GM23338 (cell line): ENCODE data around the gene KCNAB1. TPM values are rescaled to one million over a fixed set of nuclear protein-coding genes. Genes with fewer than 3 reads are reported as not detected.
A peak's percentile ranks its signal among the peaks of the same experiment; 100 is the strongest.

ENCODE experiments used
- ATAC-seq: fragments of 200-7000 bp; cut with Tn5 transposase; 3 replicates; pipeline ENCODE4 v1.9.1; 2020
- DNase-seq: peaks from one replicate; pipeline ENCODE4 v3.0.0-alpha.2; 2015; ENCODE audit warnings: low spot score
- H2AFZ ChIP-seq: fragments of 200-600 bp; sonication (generic); 2 replicates; pipeline ENCODE4 v1.8.0; 2016; ENCODE audit warnings: antibody characterized with exemption, mild to moderate bottlenecking, moderate library complexity
- H3F3A ChIP-seq: fragments of 200-600 bp; sonication (generic); replicated peaks from 2 replicates; pipeline ENCODE4 v1.8.0; 2017; ENCODE audit warnings: antibody characterized with exemption, mixed run types, low read depth
- H3K27ac ChIP-seq: fragments of 200-600 bp; sonication (generic); 2 replicates; pipeline ENCODE4 v1.6.1; 2016; ENCODE audit warnings: low read depth
- H3K27me3 ChIP-seq: fragments of 200-600 bp; sonication (generic); 2 replicates; pipeline ENCODE4 v1.8.0; 2016; ENCODE audit warnings: mild to moderate bottlenecking, mixed run types, moderate library complexity; ENCODE audit not compliant: insufficient read depth
- H3K36me3 ChIP-seq: fragments of 200-600 bp; sonication (generic); 2 replicates; pipeline ENCODE4 v1.8.0; 2016; ENCODE audit warnings: mild to moderate bottlenecking; ENCODE audit not compliant: insufficient read depth
- H3K4me1 ChIP-seq: fragments of 200-600 bp; sonication (generic); 2 replicates; pipeline ENCODE4 v1.8.0; 2016; ENCODE audit warnings: mild to moderate bottlenecking, moderate library complexity; ENCODE audit not compliant: insufficient read depth
- H3K4me2 ChIP-seq: fragments of 200-600 bp; sonication (generic); 2 replicates; pipeline ENCODE4 v1.7.1; 2017; ENCODE audit warnings: mixed run types
- H3K4me3 ChIP-seq: fragments of 200-600 bp; sonication (generic); 2 replicates; pipeline ENCODE4 v1.6.1; 2016; ENCODE audit warnings: mixed run types
- H3K79me2 ChIP-seq: fragments of 200-600 bp; sonication (generic); replicated peaks from 2 replicates; pipeline ENCODE4 v1.8.0; 2017; ENCODE audit warnings: mild to moderate bottlenecking; ENCODE audit not compliant: insufficient read depth
- H3K9me2 ChIP-seq: fragments of 200-600 bp; sonication (generic); 2 replicates; pipeline ENCODE4 v1.8.0; 2017; ENCODE audit not compliant: insufficient read depth
- H4K20me1 ChIP-seq: fragments of 200-600 bp; sonication (generic); replicated peaks from 2 replicates; pipeline ENCODE4 v1.8.0; 2017; ENCODE audit warnings: mild to moderate bottlenecking; ENCODE audit not compliant: insufficient read depth
- H3K27ac Mint-ChIP-seq: 2 replicates; pipeline ENCODE4 v1.8.0; 2020; ENCODE audit warnings: inconsistent platforms, mild to moderate bottlenecking, moderate library complexity, mixed read lengths
- H3K27me3 Mint-ChIP-seq: 3 replicates; pipeline ENCODE4 v1.8.0; 2022; ENCODE audit warnings: low read depth, mild to moderate bottlenecking, moderate library complexity, mixed read lengths, inconsistent platforms; ENCODE audit not compliant: insufficient read depth, poor library complexity
- H3K36me3 Mint-ChIP-seq: 3 replicates; pipeline ENCODE4 v1.8.0; 2021; ENCODE audit warnings: low read depth, mild to moderate bottlenecking, inconsistent platforms, moderate library complexity, mixed read lengths
- H3K4me1 Mint-ChIP-seq: 3 replicates; pipeline ENCODE4 v1.8.0; 2020; ENCODE audit warnings: mild to moderate bottlenecking, inconsistent platforms, mixed read lengths
- H3K4me3 Mint-ChIP-seq: 3 replicates; pipeline ENCODE4 v1.8.0; 2021; ENCODE audit warnings: moderate library complexity, mild to moderate bottlenecking, inconsistent platforms, mixed read lengths
- H3K9me3 Mint-ChIP-seq: 3 replicates; pipeline ENCODE4 v1.8.0; 2020; ENCODE audit warnings: moderate library complexity, mild to moderate bottlenecking, inconsistent platforms, mixed read lengths
- CREB1 ChIP-seq: fragments of 250-450 bp; sonication (Bioruptor Pico); IDR thresholded peaks from 2 replicates; pipeline ENCODE4 v1.5.0; 2020; ENCODE audit warnings: low read depth, mild to moderate bottlenecking, moderate library complexity
- EZH2phosphoT487 ChIP-seq: fragments of 200-600 bp; sonication (generic); IDR thresholded peaks from one replicate; pipeline ENCODE4 v1.8.1; 2018; ENCODE audit warnings: antibody characterized with exemption; ENCODE audit not compliant: unreplicated experiment
- ZNF114 ChIP-seq: fragments of 250-450 bp; sonication (Bioruptor Pico); IDR thresholded peaks from 2 replicates; pipeline ENCODE4 v1.5.0; 2020; ENCODE audit warnings: mild to moderate bottlenecking, moderate library complexity
- ZNF331 ChIP-seq: fragments of 250-450 bp; sonication (Bioruptor Pico); IDR thresholded peaks from 2 replicates; pipeline ENCODE4 v1.5.0; 2020; ENCODE audit warnings: low read depth, mild to moderate bottlenecking, moderate library complexity
- polyA plus RNA-seq: library from polyadenylated mRNA; unstranded; fragments of >200 nt; fragmentation: Nextera tagmentation; extraction: Ambion mirVana; gene quantifications from 2 replicates; pipeline ENCODE4 v1.2.1, GENCODE V29; 2016
- total RNA-seq: library from RNA; depleted of rRNA; stranded (reverse); fragments of >200 nt; shearing (Covaris generic); gene quantifications from 2 replicates; pipeline ENCODE4 v1.2.3, GENCODE V29; 2014
- TF ChIP-seq, protein P1 (sequence below): fragments of 250-450 bp; sonication (Bioruptor Pico); IDR thresholded peaks from 2 replicates; pipeline ENCODE4 v1.5.0; 2020; ENCODE audit warnings: mild to moderate bottlenecking, moderate library complexity

Gene KCNAB1
- total and polyA plus RNA-seq, 2 experiments from 2014 or later = 0.69 to 2.6 TPM

DNA sequence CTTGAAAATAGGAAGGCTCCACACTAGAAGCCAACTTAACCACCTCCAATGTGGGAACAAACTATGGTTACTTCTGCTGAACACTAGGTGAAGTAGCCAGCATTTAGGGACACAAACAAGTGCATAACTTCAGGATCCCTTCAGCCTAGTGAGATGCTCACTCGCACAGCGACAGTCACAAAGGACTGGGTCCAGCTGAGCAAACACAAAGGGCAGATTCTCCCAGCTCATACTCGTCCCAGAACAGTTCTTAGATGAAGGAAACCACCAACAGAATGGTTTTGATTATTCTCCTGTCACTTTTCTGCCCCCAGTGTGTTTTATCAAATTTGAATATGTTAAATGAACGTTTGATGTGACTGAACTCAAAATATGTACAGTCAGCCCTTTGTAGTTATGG is 201.6 kb downstream of the KCNAB1 start:
- Histone ChIP-seq H3K27me3 (no peaks in the 10 kb centered on the region), H3K4me2 (no peak overlapping the region), H2AFZ (no peak overlapping the region), H3K36me3 (no peaks in the 10 kb centered on the region), H3F3A (no peaks in the 10 kb centered on the region), H4K20me1 (no peaks in the 10 kb centered on the region), H3K4me3 (no peak overlapping the region), H3K27ac (no peak overlapping the region), H3K4me1 (peaks cover 13% of the 10 kb centered on the region; the same call in 1 of the 2 replicates), H3K9me2 (no peaks in the 10 kb centered on the region), H3K79me2 (no peaks in the 10 kb centered on the region)
- Mint-ChIP-seq H3K9me3 (peaks cover 2% of the 10 kb centered on the region; the same call in 1 of the 3 replicates), H3K36me3 (no peaks in the 10 kb centered on the region), H3K27ac (no peak overlapping the region), H3K27me3 (no peaks in the 10 kb centered on the region), H3K4me1 (peaks cover 11% of the 10 kb centered on the region), H3K4me3 (no peak overlapping the region)
- TF ChIP-seq, protein P1, sequence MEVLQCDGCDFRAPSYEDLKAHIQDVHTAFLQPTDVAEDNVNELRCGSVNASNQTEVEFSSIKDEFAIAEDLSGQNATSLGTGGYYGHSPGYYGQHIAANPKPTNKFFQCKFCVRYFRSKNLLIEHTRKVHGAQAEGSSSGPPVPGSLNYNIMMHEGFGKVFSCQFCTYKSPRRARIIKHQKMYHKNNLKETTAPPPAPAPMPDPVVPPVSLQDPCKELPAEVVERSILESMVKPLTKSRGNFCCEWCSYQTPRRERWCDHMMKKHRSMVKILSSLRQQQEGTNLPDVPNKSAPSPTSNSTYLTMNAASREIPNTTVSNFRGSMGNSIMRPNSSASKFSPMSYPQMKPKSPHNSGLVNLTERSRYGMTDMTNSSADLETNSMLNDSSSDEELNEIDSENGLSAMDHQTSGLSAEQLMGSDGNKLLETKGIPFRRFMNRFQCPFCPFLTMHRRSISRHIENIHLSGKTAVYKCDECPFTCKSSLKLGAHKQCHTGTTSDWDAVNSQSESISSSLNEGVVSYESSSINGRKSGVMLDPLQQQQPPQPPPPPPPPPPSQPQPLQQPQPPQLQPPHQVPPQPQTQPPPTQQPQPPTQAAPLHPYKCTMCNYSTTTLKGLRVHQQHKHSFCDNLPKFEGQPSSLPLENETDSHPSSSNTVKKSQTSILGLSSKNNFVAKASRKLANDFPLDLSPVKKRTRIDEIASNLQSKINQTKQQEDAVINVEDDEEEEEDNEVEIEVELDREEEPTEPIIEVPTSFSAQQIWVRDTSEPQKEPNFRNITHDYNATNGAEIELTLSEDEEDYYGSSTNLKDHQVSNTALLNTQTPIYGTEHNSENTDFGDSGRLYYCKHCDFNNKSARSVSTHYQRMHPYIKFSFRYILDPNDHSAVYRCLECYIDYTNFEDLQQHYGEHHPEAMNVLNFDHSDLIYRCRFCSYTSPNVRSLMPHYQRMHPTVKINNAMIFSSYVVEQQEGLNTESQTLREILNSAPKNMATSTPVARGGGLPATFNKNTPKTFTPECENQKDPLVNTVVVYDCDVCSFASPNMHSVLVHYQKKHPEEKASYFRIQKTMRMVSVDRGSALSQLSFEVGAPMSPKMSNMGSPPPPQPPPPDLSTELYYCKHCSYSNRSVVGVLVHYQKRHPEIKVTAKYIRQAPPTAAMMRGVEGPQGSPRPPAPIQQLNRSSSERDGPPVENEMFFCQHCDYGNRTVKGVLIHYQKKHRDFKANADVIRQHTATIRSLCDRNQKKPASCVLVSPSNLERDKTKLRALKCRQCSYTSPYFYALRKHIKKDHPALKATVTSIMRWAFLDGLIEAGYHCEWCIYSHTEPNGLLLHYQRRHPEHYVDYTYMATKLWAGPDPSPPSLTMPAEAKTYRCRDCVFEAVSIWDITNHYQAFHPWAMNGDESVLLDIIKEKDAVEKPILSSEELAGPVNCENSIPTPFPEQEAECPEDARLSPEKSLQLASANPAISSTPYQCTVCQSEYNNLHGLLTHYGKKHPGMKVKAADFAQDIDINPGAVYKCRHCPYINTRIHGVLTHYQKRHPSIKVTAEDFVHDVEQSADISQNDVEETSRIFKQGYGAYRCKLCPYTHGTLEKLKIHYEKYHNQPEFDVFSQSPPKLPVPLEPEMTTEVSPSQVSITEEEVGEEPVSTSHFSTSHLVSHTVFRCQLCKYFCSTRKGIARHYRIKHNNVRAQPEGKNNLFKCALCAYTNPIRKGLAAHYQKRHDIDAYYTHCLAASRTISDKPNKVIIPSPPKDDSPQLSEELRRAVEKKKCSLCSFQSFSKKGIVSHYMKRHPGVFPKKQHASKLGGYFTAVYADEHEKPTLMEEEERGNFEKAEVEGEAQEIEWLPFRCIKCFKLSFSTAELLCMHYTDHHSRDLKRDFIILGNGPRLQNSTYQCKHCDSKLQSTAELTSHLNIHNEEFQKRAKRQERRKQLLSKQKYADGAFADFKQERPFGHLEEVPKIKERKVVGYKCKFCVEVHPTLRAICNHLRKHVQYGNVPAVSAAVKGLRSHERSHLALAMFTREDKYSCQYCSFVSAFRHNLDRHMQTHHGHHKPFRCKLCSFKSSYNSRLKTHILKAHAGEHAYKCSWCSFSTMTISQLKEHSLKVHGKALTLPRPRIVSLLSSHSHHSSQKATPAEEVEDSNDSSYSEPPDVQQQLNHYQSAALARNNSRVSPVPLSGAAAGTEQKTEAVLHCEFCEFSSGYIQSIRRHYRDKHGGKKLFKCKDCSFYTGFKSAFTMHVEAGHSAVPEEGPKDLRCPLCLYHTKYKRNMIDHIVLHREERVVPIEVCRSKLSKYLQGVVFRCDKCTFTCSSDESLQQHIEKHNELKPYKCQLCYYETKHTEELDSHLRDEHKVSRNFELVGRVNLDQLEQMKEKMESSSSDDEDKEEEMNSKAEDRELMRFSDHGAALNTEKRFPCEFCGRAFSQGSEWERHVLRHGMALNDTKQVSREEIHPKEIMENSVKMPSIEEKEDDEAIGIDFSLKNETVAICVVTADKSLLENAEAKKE = no peak
- ATAC-seq (peak; percentile 58), DNase-seq (no peak)

DNA sequence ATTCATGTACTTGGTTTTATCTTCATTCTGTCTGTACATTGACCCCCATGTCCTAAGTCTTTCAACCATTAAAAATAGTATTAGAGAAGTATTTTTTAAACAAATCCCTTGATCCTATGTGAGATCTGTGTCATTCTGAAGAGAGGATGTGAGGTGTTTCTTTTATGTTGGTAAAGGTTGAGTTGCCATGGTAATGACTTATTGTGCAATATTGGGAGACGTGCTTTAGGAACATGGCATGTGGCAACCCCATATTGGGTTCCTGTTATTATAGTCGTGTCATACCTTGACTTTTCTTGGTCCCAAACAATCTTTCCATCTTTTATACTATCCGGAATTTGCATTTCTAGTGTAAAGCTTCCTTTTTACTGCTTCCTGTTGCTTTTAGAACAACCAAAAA is 203.1 kb downstream of the KCNAB1 start:
- H3K4me1 Mint-ChIP-seq = no peaks in the 10 kb centered on the region
- ATAC-seq = no peak

More for the DNA sequence above, 203.1 kb downstream of the KCNAB1 start:
- Histone ChIP-seq H3K4me1 (peaks cover 1% of the 10 kb centered on the region; the same call in 1 of the 2 replicates), H3K27me3 (no peaks in the 10 kb centered on the region), H3K36me3 (no peaks in the 10 kb centered on the region), H3F3A (no peaks in the 10 kb centered on the region), H3K4me3 (no peak overlapping the region), H4K20me1 (no peaks in the 10 kb centered on the region), H3K27ac (no peak overlapping the region), H3K79me2 (no peaks in the 10 kb centered on the region), H3K4me2 (no peak overlapping the region), H3K9me2 (peaks cover 6% of the 10 kb centered on the region; the same call in 1 of the 2 replicates), H2AFZ (no peak overlapping the region)
- H3K27ac Mint-ChIP-seq = no peak overlapping the region
- no peaks in the 10 kb centered on the region for H3K36me3 Mint-ChIP-seq
- no peak overlapping the region for H3K4me3 Mint-ChIP-seq
- H3K27me3 Mint-ChIP-seq = peaks cover 1% of the 10 kb centered on the region
- TF ChIP-seq ZNF331 (CRISPR knock-in tag) (no peak), CREB1 (no peak), EZH2phosphoT487 (no peak), ZNF114 (CRISPR knock-in tag) (no peak)
- peaks cover 2% of the 10 kb centered on the region; the same call in 1 of the 3 replicates for H3K9me3 Mint-ChIP-seq
- DNase-seq = no peak
